Measurements from ENCODE around the gene GNAS-AS1. TPM values are rescaled to one million over a fixed set of nuclear protein-coding genes. Genes with fewer than 3 reads are reported as not detected.

Gene GNAS-AS1
- total RNA-seq, 6 experiments from 2014 or later = 0.23 to 0.37 (median 0.27) TPM; not detected in 3

GRCh38 chr20:58787211-58788005 lies 63.3 kb downstream of the GNAS-AS1 start:
- WGBS (ENCODE audit: insufficient coverage, low coverage, low lambda C conversion rate, missing lambda C conversion rate) = 55% methylated on average over 18 of the region's 25 CpGs
- no peak overlapping the region for H3K27ac ChIP-seq
- intact Hi-C loops (cut with DNase I) = no loop called here
- ATAC-seq (no peak), DNase-seq (no peak)
- H3K4me3 ChIP-seq = no peak overlapping the region
- TF ChIP-seq POLR2A (IDR thresholded peaks at IDR 0.05) (no peak), CTCF (IDR thresholded peaks at IDR 0.05) (no peak)
- H3K36me3 ChIP-seq = no peaks in the 10 kb centered on the region
- H3K27me3 ChIP-seq = no peaks in the 10 kb centered on the region
- no peaks in the 10 kb centered on the region for H3K4me1 ChIP-seq
- no peaks in the 10 kb centered on the region for H3K9me3 ChIP-seq

- TF ChIP-seq CTCF (IDR thresholded peaks at IDR 0.05) = no peak
- no peak for TF ChIP-seq POLR2A (IDR thresholded peaks at IDR 0.05)
- no peak overlapping the region for H3K4me3 ChIP-seq
- WGBS (ENCODE audit: insufficient coverage, low coverage, low lambda C conversion rate, missing lambda C conversion rate) = 43% methylated on average over 10 of the region's 15 CpGs
- H3K27ac ChIP-seq = no peak overlapping the region
- no peak for ATAC-seq
- no peaks in the 10 kb centered on the region for H3K4me1 ChIP-seq
- no peaks in the 10 kb centered on the region for H3K9me3 ChIP-seq
- H3K36me3 ChIP-seq = no peaks in the 10 kb centered on the region
- intact Hi-C loops (cut with DNase I) = no loop called here
- no peaks in the 10 kb centered on the region for H3K27me3 ChIP-seq
- no peak for DNase-seq
These were observed 66.2 kb downstream of the GNAS-AS1 start for GRCh38 chr20:58784321-58785074.

DNA sequence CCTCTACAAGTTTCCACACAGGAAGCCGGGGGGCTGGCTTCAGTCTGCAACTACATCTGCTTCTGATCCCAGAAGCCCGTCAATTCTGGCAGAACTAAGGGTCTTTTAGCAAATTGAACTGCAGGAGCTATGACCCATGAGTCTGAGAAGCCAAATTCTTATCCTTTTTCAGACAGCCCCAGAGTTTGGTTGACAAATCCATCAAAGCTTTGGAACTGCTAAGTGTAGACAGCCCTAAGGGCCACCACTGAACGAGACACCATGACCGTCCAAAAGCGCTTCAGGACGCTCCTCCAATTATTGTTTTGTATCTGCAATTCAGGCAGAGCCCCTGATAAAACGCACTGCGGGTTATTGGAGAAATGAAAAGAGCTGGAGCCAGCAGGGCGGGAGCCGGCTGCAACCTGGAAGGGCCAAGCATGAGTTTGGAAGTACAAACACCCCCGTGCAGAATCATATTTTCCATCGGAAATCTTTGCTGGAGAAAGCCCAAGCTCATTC lies 67.1 kb downstream of the GNAS-AS1 start:
- Histone ChIP-seq H3K4me1 (no peaks in the 10 kb centered on the region), H3K27me3 (no peaks in the 10 kb centered on the region), H3K9me3 (no peaks in the 10 kb centered on the region), H3K4me3 (no peak overlapping the region), H3K36me3 (no peaks in the 10 kb centered on the region), H3K27ac (no peak overlapping the region)
- no peak for TF ChIP-seq CTCF (IDR thresholded peaks at IDR 0.05)
- no peak for TF ChIP-seq POLR2A (IDR thresholded peaks at IDR 0.05)
- intact Hi-C loops (cut with DNase I) = no loop called here
- no peak for DNase-seq
- ATAC-seq = no peak
- 58% methylated on average over 12 of the region's 12 CpGs for WGBS (ENCODE audit: insufficient coverage, low coverage, low lambda C conversion rate, missing lambda C conversion rate)

- Histone ChIP-seq H3K4me3 (no peak overlapping the region), H3K9me3 (no peaks in the 10 kb centered on the region), H3K27me3 (no peaks in the 10 kb centered on the region), H3K36me3 (no peaks in the 10 kb centered on the region), H3K4me1 (no peaks in the 10 kb centered on the region), H3K27ac (no peak overlapping the region)
- DNase-seq (no peak), ATAC-seq (no peak)
- intact Hi-C loops (cut with DNase I) = no loop called here
- TF ChIP-seq POLR2A (IDR thresholded peaks at IDR 0.05) = no peak
- TF ChIP-seq CTCF (IDR thresholded peaks at IDR 0.05) = no peak
- 29% methylated on average over 4 of the region's 4 CpGs for WGBS (ENCODE audit: insufficient coverage, low coverage, low lambda C conversion rate, missing lambda C conversion rate)
These were observed 69.6 kb downstream of the GNAS-AS1 start for GRCh38 chr20:58781138-58781537.
